SK-N-SH treated with all-trans-retinoic acid at 6 μM for 48 hours (cell line): ENCODE data around the gene PDE5A.

Source experiments
- ARNTL ChIP-seq: fragments of 450-650 bp; formaldehyde crosslinking; IDR thresholded peaks from 2 replicates; pipeline ENCODE4 v1.5.0; 2020; ENCODE audit warnings: low read depth, mild to moderate bottlenecking, moderate library complexity, borderline replicate concordance
- CSRNP3 ChIP-seq: fragments of 250-450 bp; sonication (Bioruptor Pico); IDR thresholded peaks from 2 replicates; pipeline ENCODE4 v1.5.1; 2021; ENCODE audit warnings: mild to moderate bottlenecking, moderate library complexity
- GLIS3 ChIP-seq: fragments of 250-450 bp; sonication (Bioruptor Pico); IDR thresholded peaks from 2 replicates; pipeline ENCODE4 v1.5.0; 2020; ENCODE audit warnings: mild to moderate bottlenecking, moderate library complexity
- PATZ1 ChIP-seq: fragments of 250-450 bp; sonication (Bioruptor Pico); IDR thresholded peaks from 2 replicates; pipeline ENCODE4 v1.8.0; 2020; ENCODE audit warnings: mild to moderate bottlenecking, moderate library complexity, borderline replicate concordance
- RARB ChIP-seq: fragments of 250-450 bp; sonication (Bioruptor Pico); IDR thresholded peaks from 2 replicates; pipeline ENCODE4 v1.8.0; 2021; ENCODE audit warnings: mild to moderate bottlenecking, moderate library complexity
- ZC3H10 ChIP-seq: fragments of 250-450 bp; sonication (Bioruptor Pico); IDR thresholded peaks from 2 replicates; pipeline ENCODE4 v1.5.1; 2021; ENCODE audit warnings: mild to moderate bottlenecking, moderate library complexity
- ZFP3 ChIP-seq: fragments of 250-450 bp; sonication (Bioruptor Pico); IDR thresholded peaks from 2 replicates; pipeline ENCODE4 v1.5.0; 2020; ENCODE audit warnings: mild to moderate bottlenecking, moderate library complexity
- TF ChIP-seq, protein P1 (sequence below): fragments of 250-450 bp; sonication (Bioruptor Pico); IDR thresholded peaks from 2 replicates; pipeline ENCODE4 v1.5.1; 2020; ENCODE audit warnings: low read depth, mild to moderate bottlenecking, moderate library complexity

DNA sequence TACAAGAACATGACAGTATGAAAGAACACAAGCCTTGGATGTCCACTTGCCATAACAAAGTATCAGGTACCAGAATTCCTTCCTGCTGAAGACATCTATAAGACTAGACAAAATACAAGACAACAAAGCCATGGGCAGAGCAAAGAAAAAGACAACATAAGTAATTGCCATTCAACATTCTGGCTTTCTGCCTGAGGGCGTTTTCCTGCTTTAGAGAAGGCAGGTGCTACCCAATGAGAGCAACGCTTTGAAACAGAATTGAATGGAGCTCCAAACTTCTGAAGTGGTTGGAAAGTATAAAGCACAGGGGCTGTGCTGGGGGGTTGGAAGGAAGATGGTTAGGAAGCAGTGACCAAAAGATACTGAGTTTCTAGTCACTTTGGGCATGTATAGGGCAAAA is 30.1 kb downstream of the PDE5A start:
- no peak for TF ChIP-seq ZFP3
- no peak for TF ChIP-seq PATZ1 (CRISPR knock-in tag)
- no peak for TF ChIP-seq CSRNP3 (CRISPR knock-in tag)
- no peak for TF ChIP-seq RARB (CRISPR knock-in tag)
- TF ChIP-seq ZC3H10 (CRISPR knock-in tag): no peak
- TF ChIP-seq, protein P1, sequence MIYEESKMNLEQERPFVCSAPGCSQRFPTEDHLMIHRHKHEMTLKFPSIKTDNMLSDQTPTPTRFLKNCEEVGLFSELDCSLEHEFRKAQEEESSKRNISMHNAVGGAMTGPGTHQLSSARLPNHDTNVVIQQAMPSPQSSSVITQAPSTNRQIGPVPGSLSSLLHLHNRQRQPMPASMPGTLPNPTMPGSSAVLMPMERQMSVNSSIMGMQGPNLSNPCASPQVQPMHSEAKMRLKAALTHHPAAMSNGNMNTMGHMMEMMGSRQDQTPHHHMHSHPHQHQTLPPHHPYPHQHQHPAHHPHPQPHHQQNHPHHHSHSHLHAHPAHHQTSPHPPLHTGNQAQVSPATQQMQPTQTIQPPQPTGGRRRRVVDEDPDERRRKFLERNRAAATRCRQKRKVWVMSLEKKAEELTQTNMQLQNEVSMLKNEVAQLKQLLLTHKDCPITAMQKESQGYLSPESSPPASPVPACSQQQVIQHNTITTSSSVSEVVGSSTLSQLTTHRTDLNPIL (CRISPR knock-in tag): no peak
- no peak for TF ChIP-seq GLIS3 (CRISPR knock-in tag)
- TF ChIP-seq ARNTL: no peak
